Hepatic stellate cell (primary cell): ENCODE data around the gene UBTD2.

Experiments
- DNase-seq: peaks from one replicate; pipeline ENCODE4 v3.0.0; 2011; ENCODE audit warnings: low spot score

UBTD2 gene

DNA sequence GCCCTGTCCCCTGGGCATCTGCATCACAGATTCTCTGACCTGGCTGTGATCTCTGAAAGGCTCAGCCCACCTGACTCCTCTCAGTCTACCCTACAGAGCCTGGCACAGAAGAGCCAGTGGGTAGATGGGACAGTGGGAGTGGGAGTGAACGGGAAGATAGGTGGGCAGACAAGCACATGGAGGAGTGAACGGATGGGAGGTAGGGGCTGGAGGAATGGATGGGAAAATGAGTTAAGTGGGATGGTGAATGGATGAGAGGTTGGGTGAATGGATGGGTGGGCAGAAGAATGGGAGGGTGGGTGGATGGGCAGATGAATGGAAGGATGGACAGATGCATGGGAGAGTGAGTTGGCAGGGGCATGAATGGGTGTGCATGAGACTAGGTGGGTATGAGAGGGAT lies 114.3 kb downstream of the UBTD2 start:
- DNase-seq: no peak

DNA sequence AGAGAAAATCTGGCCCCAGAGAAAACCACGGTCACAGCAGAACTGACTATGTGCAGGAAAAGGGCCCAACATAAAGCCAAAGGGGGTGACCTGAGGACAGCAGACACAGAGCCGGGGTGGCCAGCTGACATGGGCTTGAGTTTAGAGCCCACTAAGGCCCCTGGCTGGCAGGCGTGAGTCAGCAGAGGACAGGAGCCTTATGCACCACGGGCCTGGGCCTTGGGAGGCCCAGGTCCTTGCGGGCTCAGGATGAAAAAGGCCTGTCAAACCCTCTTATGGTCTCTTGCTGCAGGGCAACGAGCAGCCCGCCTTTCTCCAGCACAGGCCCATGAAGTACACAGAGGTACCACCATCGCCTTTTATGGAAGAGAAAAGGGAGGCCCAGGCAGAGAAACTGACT lies 115.3 kb downstream of the UBTD2 start:
- DNase-seq: no peak

DNA sequence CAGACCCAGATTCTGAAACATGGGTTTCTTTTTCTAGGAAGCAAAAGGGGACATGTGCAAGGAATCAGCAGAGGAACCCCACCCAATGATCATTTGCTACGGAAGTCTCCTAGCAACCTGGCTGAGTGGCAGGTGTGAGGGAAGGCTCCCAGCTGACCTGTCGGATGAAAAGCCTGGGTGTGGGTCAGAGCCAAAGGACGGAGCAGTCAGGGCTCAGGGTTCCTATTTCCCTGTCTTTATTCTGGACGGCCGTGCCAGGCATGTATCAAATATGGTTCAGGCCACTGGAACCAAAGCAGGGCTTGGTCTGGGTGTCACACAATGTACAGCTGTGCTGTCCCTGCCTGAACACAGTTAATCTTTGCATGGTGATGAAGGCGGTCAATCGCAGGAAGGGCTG lies 115.7 kb downstream of the UBTD2 start:
- no peak for DNase-seq

DNA sequence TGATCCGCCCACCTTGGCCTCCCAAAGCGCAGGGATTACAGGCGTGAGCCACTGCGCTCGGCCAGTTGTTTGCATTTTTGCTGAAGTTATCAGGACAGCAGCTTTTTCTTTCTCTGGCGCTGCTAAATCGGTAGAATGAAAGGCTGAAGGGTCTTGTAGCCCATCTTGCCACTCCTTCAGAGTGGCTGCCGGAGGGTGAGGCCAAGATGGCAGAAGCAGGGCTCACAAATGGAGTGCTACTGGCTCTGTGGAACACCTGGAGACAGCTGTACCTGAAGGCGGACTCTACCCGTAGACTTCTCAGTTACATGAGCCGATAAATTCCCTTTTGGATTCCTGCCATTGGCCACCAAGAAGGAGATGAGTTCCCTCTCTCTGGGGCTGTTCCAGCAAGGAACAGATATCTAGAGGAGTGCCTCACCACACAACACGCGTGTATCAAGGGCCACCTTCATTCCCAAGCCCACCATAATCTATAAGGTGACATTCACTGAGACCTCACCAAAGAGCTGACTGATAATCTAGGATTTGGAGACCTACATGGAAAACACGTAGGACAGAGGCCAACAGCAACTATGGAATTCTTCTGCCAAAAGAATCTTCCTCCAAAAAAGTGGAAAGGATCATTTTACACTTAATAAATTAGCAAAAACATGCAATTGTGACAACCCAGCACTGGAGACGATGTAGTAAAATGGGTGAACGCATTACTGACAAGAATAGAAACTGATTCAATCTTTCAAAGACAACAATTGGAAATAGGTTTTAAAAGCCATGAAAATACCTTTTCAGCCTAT lies 117.3 kb downstream of the UBTD2 start:
- no peak for DNase-seq

DNA sequence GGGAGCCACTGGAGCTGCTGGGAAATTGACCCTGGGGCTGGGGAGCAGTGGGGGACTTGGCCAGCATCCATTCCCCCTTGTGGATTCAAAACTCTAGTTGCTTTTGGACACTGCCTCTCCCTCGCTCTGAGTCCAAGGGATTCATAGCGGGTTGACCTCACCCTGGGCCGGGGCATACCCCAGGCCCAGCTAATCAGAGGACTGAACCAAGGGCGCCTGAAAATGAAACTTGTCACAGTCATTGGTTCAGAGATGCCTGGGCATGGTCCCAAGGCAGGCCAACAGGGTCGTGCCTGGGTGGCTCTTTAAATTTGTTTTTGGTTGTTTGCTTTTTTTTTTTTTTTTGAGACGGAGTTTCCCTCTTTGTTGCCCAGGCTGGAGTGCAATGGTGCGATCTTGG lies 118.1 kb downstream of the UBTD2 start:
- DNase-seq: no peak

DNA sequence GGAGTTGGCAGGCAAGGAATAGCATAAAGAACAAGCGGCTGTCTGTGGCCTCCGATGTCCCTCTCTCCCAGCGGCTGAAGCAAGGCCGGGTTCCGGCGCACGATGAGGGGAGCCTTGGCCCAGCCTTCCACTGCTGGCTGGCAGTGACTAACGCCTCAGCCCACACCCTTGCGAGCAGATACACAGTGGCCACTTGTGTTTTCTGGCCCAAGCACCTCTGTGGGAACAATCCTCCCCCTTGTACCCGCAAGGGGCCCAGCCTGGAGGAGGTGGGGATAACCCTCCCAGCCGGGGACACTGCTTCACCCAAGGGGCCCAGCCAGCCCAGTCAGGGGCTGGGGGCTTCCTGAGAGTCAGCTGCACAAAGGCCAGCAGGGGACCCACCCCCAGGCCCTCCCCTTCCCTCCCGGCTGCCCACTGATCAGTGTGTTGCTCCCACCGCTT lies 118.8 kb downstream of the UBTD2 start:
- no peak for DNase-seq

DNA sequence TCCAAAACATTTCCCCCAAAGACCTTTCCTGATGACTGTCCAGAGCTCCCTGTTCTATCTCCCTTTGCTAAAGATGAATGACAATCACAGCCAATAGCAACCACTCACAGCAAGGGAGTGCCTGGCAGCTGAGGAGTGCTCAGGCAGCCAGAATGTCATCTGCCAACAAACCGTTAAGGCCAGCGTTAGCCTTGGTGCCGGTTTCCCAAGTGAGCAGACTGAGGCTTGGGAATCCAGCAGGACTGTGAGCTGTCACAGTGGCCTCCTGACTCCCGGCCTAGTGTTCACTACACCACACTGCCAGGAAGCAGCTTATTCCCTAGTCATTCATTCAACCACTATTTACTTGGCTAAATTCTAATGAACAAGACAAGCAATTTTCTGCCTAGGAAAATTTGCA lies 120.2 kb downstream of the UBTD2 start:
- DNase-seq: no peak

DNA sequence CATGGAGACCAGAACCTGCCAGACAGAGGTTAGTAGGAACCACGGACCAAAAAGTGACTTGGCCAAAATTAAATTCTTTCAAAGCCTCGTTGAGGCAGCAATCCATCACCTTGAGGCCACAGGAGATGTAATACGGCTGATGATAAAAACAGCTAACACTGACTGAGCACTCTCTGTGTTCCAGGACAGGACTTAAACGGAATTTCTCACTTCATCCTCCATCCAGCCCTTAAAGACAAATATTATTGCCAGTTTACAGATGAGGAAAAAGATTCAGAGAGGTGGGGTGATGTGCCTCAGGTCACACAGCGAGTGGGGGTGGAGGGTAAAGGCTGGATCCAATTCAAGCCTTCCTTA lies 120.6 kb downstream of the UBTD2 start:
- no peak for DNase-seq

DNA sequence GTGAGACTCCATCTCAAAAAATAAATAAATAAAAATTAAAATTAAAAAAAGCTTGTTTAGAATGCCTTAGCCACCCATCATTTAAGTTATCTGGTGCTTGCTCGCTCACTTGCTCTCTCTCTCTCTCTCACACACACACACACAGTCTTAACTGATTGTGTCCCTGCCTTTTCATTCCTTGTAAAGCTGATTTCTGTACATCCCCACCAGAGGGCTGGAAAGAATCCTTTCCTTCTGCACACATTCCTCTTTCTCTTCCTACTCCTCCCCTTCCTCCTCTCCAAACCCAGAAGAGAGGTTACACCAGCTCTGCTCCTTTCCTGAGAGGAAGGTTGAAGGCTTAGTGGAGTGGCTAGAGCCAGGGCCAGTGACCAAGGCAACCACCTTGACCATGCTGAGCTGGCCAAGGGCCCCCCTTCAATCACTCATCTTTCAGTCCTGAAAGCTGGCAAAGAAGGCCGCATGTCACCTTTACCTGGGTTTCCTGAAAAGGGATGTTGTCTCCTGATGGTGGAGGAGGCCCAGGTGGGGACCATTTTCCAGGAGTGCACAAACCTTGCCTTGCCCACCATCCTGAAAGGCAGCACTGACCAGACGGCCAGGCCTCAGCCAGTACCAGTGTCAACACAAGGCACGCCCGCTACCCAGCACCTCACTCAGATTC lies 121.1 kb downstream of the UBTD2 start:
- DNase-seq: peak; percentile 57

DNA sequence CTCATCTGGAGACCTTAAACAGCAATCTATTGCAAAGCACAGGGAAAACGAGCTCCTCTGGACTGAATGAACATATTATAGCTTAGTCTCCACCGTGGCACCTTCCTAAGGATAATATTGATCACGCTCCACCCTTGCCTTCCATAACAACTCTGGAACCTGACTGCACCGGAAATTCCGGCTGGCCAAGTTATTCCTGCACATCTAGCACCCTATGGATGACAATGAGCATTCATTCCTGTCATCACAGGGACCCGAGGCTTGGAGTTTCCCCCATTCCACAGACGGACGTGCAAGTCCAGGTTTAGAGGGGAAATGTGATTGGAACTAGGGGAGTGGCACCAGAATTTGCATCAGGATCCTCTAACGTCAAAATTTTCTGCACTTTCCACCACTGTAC lies 123.1 kb downstream of the UBTD2 start:
- DNase-seq: no peak
